WI38 (cell line): ENCODE results near the gene GRK3.
"Not testable (repeated sequence)": the region's sequence is repeated elsewhere in the genome, so short reads cannot be mapped to it uniquely, and the experiment has no call there.

Experiments
- H3K4me3 ChIP-seq: 2 replicates; pipeline ENCODE4 v1.5.1; 2011; ENCODE audit warnings: low read depth, mild to moderate bottlenecking, control low read depth, low read length
- CTCF ChIP-seq: IDR thresholded peaks from 2 replicates; pipeline ENCODE4 v1.5.1; 2012; ENCODE audit warnings: low read depth, mild to moderate bottlenecking, control low read depth, low read length

GRK3 gene

GRCh38 chr22:25554689-25555088 lies 9.8 kb upstream of the GRK3 start:
- H3K4me3 ChIP-seq: no peak overlapping the region
- TF ChIP-seq CTCF: no peak

- no peak for TF ChIP-seq CTCF
- H3K4me3 ChIP-seq: no peak overlapping the region
Measured at GRCh38 chr22:25555586-25555985, 8.9 kb upstream of the GRK3 start.

GRCh38 chr22:25557218-25557617 lies 7.3 kb upstream of the GRK3 start:
- no peak for TF ChIP-seq CTCF
- H3K4me3 ChIP-seq: no peak overlapping the region

- TF ChIP-seq CTCF: no peak
Measured at GRCh38 chr22:25558341-25558740, 6.1 kb upstream of the GRK3 start.

GRCh38 chr22:25559910-25560309 lies 4.6 kb upstream of the GRK3 start:
- not testable (repeated sequence) for H3K4me3 ChIP-seq

More at GRCh38 chr22:25558341-25558740, 6.1 kb upstream of the GRK3 start:
- H3K4me3 ChIP-seq: no peak overlapping the region

GRCh38 chr22:25561182-25561581 lies 3.3 kb upstream of the GRK3 start:
- H3K4me3 ChIP-seq: not testable (repeated sequence)

GRCh38 chr22:25561927-25562326 lies 2.5 kb upstream of the GRK3 start:
- H3K4me3 ChIP-seq: not testable (repeated sequence)

GRCh38 chr22:25562966-25563760 lies 1.3 kb upstream of the GRK3 start:
- peak overlapping the region; percentile 54 for H3K4me3 ChIP-seq

- no peak for TF ChIP-seq CTCF
- H3K4me3 ChIP-seq: peak overlapping the region; percentile 54
Measured at GRCh38 chr22:25563761-25564319, 635 bp upstream of the GRK3 start.
